ENCODE results near the gene PKD2.

DNA sequence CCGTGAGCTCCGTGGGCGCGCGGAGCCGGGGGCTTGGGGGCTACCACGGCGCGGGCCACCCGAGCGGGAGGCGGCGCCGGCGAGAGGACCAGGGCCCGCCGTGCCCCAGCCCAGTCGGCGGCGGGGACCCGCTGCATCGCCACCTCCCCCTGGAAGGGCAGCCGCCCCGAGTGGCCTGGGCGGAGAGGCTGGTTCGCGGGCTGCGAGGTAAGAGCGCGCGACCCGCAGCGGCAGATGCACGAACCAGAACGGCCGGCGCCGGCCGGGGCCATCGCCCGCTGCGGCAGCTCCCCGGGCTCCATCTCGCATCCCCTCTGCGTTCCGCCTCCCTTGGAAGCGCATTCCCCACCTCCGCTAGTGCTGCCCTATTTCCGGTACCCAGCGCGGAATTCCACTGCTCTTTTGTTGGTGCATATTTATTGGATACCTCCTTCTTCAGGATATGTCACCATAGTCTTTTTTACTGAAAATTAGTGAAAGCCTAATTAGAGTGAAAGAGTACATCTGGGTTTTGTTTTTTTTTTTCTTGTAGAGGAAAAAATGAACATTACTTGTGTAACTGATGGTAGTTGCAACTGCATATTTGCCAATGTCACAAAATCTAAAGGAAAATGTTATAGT, 797 bp downstream of the PKD2 start:
- TF ChIP-seq CTCF (IDR thresholded peaks at IDR 0.05; ENCODE audit: low read length) = no peak
- TF ChIP-seq EZH2 (optimal IDR thresholded peaks at IDR 0.05; ENCODE audit: low read depth, low read length) = no peak

All from MM.1S (cell line).